Measurements from ENCODE around the gene RNPS1. TPM values are rescaled to one million over a fixed set of nuclear protein-coding genes. Genes with fewer than 3 reads are reported as not detected.
A peak's percentile ranks its signal among the peaks of the same experiment; 100 is the strongest.

The RNPS1 gene
- polyA plus RNA-seq, 1 of the 3 experiments (the other 2 are of a cell fraction): 277 TPM

DNA sequence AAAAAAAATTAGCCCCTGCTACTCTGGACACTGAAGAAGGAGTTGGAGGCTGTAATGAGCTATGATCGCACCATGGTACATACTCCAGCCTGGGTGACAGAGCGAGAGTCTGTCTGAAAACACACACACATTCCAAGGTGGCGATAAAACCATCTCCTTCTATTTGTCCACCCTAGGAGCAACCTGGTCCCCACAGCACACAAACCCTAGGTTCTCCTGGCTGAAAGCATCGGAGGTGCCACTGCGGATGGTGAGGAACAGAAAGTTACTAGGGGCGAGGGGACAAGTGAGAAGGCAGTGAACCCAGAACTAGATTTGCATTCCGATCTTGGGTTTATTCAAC lies 15.1 kb downstream of the RNPS1 start:
- Histone ChIP-seq H3K27ac (ENCODE audit: low read depth in 2 of 2, low read length in 1 of 2) (peak overlapping the region in 1 of 2 experiments; percentile 73; a peak in 1 of 4 replicates), H3F3A (replicated peaks; ENCODE audit: insufficient read depth) (peaks cover 46% of the 10 kb centered on the region), H3K4me2 (no peak overlapping the region), H3K9me2 (no peaks in the 10 kb centered on the region), H3K36me3 (replicated peaks in 1 of 2; ENCODE audit: control insufficient read depth in 1 of 2, insufficient read depth in 2 of 2, low read length in 1 of 2) (peaks cover 32 to 56% of the 10 kb centered on the region in 2 experiments), H2AFZ (ENCODE audit: low read depth) (no peak overlapping the region), H3K4me1 (ENCODE audit: control insufficient read depth in 1 of 2, insufficient read depth in 2 of 2, low read depth in 1 of 2, low read length in 1 of 2) (peaks cover 7 to 13% of the 10 kb centered on the region in 2 experiments; a peak in 1 of 4 replicates), H3K27me3 (ENCODE audit: insufficient read depth) (no peaks in the 10 kb centered on the region), H3K9me3 (no peaks in the 10 kb centered on the region), H3K79me2 (ENCODE audit: insufficient read depth) (peaks cover 55% of the 10 kb centered on the region), H3K9ac (no peak overlapping the region), H3K4me3 (ENCODE audit: low read depth in 2 of 2, low read length in 1 of 2) (no peak overlapping the region), H4K20me1 (ENCODE audit: insufficient read depth) (peaks cover 18% of the 10 kb centered on the region; the same call in 1 of the 2 replicates)
- no peak for TF ChIP-seq SIN3A (IDR thresholded peaks at IDR 0.05; ENCODE audit: borderline replicate concordance, low read depth, low read length)
- no peak for TF ChIP-seq NFIC (IDR thresholded peaks at IDR 0.05; ENCODE audit: borderline replicate concordance)
- TF ChIP-seq TAF1 (IDR thresholded peaks at IDR 0.05; ENCODE audit: borderline replicate concordance, low read depth, low read length): no peak
- TF ChIP-seq PBX3 (IDR thresholded peaks at IDR 0.05): no peak
- TF ChIP-seq, protein P1, sequence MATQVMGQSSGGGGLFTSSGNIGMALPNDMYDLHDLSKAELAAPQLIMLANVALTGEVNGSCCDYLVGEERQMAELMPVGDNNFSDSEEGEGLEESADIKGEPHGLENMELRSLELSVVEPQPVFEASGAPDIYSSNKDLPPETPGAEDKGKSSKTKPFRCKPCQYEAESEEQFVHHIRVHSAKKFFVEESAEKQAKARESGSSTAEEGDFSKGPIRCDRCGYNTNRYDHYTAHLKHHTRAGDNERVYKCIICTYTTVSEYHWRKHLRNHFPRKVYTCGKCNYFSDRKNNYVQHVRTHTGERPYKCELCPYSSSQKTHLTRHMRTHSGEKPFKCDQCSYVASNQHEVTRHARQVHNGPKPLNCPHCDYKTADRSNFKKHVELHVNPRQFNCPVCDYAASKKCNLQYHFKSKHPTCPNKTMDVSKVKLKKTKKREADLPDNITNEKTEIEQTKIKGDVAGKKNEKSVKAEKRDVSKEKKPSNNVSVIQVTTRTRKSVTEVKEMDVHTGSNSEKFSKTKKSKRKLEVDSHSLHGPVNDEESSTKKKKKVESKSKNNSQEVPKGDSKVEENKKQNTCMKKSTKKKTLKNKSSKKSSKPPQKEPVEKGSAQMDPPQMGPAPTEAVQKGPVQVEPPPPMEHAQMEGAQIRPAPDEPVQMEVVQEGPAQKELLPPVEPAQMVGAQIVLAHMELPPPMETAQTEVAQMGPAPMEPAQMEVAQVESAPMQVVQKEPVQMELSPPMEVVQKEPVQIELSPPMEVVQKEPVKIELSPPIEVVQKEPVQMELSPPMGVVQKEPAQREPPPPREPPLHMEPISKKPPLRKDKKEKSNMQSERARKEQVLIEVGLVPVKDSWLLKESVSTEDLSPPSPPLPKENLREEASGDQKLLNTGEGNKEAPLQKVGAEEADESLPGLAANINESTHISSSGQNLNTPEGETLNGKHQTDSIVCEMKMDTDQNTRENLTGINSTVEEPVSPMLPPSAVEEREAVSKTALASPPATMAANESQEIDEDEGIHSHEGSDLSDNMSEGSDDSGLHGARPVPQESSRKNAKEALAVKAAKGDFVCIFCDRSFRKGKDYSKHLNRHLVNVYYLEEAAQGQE (IDR thresholded peaks at IDR 0.05; ENCODE audit: low read depth, low read length): no peak
- TF ChIP-seq GABPA (IDR thresholded peaks at IDR 0.05; ENCODE audit: low read depth): no peak
- no peak for TF ChIP-seq USF2 (IDR thresholded peaks at IDR 0.05; ENCODE audit: borderline replicate concordance, low read depth, low read length)
- TF ChIP-seq RXRA (IDR thresholded peaks at IDR 0.05; ENCODE audit: borderline replicate concordance, low read depth): no peak
- no peak for TF ChIP-seq RFX5 (IDR thresholded peaks at IDR 0.05; ENCODE audit: low read length)
- no peak for TF ChIP-seq USF1 (IDR thresholded peaks at IDR 0.05; ENCODE audit: borderline replicate concordance, low read depth)
- TF ChIP-seq SMC3 (IDR thresholded peaks at IDR 0.05; ENCODE audit: low read depth, low read length): no peak
- TF ChIP-seq, protein P2, sequence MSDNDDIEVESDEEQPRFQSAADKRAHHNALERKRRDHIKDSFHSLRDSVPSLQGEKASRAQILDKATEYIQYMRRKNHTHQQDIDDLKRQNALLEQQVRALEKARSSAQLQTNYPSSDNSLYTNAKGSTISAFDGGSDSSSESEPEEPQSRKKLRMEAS (IDR thresholded peaks at IDR 0.05; ENCODE audit: low read depth): no peak
- POLR2A ChIA-PET: interaction anchor here (1.8 kb wide), 1 partner anchor 9 kb away, joined by 8 read pairs; no protein-coding TSS in a partner anchor
- no peak for DNase-seq
- 95% methylated on average over 7 of the region's 7 CpGs for WGBS (ENCODE audit: low lambda C conversion rate)
- CTCF ChIA-PET: interaction anchor here (1.8 to 3.5 kb wide), 5 partner anchors 9 to 249 kb away, joined by 8 to 33 read pairs (median 9); partner anchors contain the start of genes DNASE1L2 and RNPS1

All from SK-N-SH (cell line).